Endothelial cell of hepatic sinusoid (primary cell): Measurements from ENCODE around the gene CARD6.
"Not testable (repeated sequence)": the region's sequence is repeated elsewhere in the genome, so short reads cannot be mapped to it uniquely, and the experiment has no call there.

Experiments
- in situ Hi-C: cut with HindIII; loops from 2 replicates; pipeline ENCODE4 v1.10.0; 2017; ENCODE audit warnings: low sequenced_read_pairs

Gene CARD6

DNA sequence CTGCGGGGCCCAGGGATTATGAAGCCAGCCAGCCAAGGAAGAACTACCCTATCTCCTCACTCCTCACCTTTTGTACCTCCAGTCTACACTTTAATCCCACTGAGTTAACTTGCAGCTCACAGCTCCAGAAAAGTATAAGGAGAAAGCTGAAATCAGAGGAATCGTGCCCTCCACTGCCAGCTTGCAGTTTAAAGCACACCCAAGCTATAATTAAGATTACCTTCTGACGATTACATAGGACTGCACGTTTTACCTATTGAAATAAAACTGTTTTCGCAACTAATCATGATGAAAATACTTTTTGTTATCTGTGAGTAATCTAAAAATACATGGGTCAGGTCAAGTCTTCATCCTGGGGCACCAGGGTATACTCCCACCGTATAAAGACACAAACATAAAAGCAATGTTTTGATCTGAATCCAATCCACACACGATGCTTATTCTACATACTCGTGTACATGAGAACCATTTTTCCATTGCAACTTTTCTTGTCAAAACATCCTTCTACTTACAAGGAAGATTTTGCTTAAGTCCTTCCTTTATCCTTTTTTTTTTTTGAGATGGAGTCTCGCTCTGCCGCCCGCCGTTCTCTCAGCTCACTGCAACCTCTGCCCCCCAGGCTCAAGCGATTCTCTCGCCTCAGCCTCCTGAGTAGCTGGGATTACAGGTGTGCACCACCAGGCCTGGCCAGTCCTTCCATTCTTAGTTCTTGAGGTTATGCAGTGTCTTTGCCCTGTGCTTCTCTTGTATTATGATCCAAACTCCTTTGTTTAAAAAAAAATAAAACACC is 13.8 kb upstream of the CARD6 start:
- in situ Hi-C loops, result no loop called here

DNA sequence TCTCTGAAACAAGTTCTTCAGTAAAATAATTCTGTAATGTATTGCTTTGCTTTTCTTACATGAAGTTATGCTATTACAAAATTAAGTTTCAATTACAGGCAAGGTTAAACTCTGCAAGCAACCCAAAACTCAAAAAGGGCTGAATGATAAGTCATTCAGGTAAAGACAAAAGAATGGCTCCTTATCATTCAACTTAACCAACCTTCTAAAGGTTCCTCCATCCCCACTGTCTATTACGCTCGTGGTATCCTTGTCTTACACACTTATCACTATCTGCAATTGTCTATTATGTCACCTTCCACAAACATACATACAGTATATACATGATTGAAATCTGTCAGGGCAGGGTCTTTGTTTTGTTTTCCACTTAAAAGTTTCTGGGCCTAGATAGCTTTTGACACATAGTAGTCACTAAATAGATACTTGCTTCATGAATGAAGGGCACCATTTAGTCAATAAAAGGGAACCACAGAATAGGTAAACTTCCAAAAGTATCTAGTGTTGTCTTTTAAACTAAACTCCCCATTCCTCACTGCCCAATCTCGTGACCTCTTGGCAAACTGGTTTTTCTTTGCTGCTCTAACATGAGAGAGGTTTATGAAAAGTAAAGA is 13.0 kb upstream of the CARD6 start:
- in situ Hi-C loops, result no loop called here

DNA sequence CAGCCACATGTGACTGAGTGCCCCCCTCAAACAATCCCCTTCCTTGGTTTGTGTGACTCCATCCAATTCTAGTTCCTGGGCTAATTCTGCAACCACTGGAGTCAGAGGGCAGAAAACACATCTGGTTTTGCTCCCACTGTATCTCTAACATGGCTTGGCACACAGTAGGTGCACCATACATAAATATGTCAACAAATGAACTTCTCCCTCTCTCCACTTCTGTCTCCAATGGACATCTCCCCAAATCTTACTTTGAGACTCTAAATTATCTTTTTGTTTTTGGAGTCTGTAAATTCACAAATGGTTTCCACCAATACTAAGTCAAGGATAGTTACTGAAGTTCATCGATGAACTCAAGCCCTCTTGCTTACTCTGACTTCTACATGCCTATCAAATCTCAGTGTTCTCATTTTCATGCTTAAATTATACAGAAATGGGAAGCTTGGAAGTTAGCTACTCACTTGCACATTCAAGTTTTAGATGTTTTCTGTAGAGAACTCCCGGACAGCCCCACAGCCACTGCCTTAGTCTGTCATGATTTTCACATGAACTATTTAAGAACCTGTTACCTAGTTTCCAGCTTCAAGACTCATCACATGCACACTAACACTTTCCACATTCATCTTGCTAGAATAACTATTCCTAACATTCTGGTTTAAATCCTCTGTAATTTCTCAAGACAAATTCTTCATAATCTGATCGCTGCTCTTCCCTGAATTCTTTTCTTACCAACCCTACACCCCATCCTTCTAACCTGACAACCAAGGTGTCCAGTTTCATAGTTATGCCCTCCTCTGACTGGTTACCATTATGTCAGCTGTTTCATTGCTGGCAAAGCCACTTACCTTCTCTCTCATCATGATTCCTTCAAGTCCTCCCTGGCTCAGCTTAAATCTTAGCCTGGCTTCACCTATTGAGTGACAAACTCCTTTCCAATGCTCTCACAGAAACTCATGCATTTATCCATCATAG is 12.2 kb upstream of the CARD6 start:
- in situ Hi-C loops, result no loop called here

DNA sequence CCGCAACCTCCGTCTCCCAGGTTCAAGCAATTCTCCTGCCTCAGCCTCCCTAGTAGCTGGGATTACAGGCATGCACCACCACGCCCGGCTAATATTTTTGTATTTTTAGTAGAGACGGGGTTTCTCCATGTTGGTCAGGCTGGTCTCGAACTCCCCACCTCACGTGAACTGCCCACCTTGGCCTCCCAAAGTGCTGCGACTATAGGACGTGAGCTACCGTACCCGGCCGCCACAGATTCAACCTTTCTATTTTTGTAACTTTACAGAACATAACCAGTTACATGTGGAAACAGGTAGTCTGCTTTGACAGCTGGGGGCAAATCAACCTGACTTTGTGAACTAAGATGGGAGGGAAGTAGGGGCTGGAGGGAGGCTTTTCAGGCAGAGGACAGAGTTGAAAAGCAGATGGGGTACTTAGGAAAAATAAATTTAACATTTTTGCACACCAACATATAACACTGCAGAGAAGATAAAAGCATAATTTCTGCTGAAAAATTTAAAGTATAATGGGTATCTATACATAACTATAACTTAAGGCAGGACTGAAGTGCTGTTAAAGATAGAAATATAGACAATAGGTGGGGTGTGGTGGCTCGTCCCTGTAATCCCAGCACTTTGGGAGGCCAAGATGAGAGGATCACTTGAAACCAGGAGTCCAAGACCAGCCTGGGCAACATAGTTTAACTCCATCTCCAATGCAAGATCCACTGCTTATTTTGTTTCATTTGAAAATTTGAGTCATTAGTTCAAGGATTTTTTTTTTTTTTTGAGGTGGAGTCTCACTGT is 11.2 kb upstream of the CARD6 start:
- in situ Hi-C loops, result no loop called here

DNA sequence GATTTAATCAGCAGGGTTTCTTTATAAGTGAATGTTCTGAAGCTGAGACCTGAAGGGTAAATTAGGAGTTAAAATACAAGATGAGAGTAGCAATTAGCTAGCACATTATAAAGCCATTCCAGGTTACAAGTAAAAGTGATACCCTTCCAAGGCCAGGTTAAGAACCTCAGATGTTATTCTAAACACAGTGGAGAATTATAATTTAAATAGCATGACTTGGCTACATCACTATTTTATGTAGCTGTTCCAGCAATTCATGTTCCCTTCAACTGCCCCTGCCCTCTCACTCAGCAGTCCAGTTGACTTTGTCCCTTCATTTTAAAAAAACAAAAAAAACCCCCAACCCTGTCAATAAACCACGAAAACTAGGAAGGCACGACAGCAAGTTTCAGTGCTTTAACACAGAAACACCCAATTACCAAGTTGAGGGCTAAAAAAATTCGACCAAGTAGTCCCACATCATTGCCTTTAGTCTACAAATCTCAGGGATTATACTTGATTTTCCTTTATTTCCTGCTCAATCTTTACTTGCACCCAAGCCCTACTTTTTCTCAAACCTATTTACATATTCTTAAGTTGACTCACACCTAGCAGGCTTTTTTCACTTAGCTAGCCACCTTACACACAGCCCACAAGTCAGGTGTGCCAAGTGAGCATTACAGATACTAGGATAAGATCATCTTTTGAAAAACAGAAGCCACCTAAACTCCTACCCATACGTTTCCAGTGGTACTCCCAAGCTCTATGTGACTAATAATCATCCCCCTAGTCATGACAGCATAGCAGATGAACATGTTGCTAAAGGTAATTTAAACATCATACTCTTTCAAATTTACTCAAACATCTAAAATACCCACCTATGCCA is 9.6 kb upstream of the CARD6 start:
- in situ Hi-C loops, result no loop called here

DNA sequence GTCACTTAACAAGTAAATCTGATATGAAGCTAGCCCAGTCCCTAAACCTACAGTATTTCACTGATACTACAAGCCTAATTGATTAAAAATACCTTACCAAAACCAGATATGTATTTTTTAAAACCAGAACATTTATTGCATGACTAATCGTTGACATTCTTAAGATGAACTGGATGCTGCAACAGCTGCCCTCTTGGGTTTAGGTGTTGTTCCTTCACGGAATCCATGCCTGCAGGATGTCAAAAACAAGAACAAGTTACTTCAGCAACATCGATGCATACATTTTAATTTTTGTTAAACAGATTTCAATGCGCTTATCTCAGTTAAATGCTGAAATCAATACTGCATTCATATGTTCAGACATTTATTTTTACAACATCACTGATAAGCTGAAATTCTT is 8.8 kb upstream of the CARD6 start:
- in situ Hi-C loops, result no loop called here

DNA sequence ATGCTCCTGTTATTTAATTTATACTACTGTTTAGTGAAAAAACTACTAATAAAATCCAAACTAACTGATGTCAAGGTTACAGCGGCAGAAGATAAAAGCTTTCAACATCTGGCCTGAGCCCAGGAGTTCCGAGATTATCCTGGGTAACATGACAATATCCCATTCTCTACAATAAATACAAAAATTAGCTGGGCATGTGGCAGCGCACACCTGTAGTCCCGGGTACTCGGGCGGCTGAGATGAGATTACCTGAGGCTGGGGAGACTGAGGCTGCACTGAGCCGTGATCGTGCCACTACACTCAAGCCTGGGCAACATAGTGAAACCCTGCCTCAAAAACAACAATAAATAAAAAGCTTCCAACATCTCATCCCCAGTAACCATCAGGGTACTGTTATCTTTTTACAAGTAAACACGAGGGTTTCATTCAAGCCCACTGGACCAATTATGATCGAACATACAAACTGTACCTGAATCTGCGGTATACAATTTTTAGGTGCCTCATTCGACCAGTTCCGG is 7.4 kb upstream of the CARD6 start:
- in situ Hi-C loops, result no loop called here

DNA sequence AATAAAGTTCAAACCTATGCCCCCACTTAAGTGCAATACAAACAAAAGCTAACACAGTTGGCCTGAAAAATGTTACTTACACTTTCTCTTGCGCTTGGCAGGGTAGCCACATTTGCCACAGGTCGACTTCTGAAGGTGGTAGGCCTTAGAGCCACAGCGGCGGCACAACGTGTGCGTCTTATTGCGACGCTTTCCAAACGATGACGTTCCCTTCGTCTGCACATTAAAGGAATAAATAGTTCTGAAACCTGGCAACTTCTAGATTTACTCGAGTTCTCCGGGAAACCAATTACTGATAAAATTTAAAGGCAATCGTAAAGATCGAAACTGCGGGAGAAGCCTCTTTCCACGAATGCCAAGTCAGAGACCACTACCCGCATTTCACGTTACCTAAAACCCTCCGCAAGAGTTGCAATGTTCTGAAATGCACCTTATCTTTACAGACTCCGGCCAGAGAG is 6.7 kb upstream of the CARD6 start:
- in situ Hi-C loops, result no loop called here

DNA sequence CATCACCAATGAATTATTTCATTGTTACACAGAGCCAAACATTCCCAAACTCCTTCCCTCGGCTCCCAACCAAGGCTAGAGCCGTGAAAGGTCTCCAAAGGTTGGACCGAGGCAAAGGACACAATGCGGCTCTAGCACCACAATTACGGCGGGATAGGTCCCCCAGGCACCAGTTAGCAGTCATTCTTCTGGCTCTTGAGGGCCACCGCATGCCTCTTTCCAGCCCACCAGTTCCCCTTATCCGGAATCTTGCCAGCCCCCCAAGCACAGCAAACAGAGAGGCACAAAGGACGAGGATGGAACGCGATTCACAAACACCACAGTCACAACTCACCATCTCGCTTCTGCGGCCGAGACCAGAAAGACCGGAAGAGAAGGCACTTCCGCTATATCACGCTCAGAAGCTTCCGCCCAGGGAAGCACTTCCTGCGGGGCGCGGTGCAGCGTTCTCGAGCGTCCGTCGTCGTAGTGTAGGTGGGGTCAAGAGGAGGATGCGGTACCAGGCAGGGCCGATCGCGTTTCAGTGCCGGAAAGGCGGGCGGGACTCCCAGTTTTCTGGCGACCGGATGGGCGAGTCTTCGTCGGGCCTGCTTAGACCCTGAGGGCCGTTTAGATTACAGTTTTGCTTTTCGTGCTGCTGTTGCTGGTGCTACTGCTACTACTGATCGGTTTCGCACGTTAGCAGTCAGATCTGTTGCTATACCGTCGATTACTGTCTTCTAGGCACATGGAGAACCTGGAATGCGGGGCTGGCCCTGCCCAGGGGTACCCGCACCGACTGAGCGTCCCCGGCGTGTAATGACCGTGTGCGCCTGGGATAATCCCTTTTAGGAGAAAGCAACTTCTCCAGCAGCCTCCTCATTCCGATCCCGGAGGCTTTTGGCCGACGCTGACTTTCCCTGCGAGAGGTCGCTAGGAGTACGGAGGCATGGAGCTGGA is 6.0 kb upstream of the CARD6 start, which contains the start of gene RPL37:
Gene RPL37, minus strand, starts transcription at position 374 of the 939 bp plus-strand sequence. Its CDS starts 37 bp downstream, at position 337.
- in situ Hi-C loops, result no loop called here

DNA sequence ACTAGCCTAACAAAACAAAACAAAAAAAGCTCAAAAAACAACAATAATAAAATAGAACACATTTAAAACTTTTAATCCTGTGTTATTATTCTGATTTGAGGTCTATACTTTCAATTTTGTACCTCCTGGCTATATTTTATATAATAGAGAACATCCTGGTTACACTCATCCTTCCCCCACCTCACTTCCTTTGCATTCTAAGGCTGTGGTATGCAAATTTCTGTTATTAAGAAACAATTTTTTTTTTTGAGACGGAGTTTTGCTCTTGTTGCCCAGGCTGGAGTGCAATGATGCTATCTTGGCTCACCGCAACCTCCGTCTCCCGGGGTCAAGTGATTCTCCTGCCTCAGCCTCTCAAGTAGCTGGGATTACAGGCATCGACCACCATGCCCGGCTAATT is 3.1 kb upstream of the CARD6 start:
- in situ Hi-C loops, result no loop called here

DNA sequence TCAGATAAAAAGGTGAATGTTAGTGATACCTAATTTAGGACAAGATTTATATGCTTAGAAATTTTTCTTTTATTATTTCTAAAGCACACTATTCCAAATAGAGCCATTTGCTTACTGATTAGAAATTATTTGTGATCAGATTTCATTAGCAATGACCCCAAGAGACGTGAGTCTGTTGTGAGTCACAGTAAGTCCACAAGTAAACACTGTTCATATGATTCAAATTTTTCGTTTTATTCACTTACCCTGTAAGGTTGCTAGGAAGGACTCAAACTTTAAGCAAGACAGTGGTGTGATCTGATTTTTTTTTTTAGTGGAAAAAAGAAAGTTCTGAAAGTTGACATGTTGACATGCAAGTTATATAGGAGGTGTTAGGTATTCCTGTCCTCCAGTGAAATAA is 1.2 kb downstream of the CARD6 start:
- in situ Hi-C loops, result loop anchor here (5.0 kb wide), 1 partner anchor 50 kb away; no protein-coding TSS in a partner anchor

DNA sequence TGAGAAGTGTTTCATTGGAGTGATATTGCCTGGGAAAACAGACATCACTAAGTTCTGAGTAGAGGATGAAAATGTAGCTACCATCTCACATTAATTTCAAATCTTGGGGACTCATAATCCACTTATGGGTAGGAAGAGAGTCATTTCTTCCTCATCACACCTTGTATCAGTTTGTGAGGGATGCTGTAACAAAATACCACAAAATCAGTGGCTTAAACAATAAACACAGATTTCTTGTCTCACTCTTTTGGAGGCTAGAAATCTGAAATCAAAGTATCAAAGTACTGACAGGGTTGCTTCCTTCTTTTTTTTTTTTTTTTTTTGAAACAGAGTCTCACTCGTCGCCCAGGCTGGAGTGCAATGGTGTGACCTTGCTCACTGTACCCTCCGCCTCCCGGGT is 3.4 kb downstream of the CARD6 start:
- in situ Hi-C loops, result loop anchor here (5.0 kb wide), 1 partner anchor 48 kb away; no protein-coding TSS in a partner anchor

DNA sequence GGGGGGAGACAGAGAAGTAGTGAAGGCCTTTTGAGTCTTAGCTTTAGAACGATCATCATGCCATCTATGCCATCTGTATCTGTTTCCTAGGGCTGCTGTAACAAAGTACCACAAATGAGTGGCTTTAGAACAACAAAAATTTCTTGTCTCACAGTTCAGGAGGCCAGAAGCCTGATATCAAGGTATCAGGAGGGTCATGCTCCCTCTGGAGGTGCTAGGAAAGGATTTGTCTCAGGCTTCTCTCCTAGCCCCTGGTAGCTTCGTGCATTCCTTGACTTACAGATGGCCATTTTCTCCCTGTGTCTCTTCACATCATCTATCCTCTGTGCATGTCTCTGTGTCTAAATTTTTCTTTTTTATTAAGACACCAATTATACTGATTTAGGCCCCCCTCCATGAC is 5.2 kb downstream of the CARD6 start:
- in situ Hi-C loops, result no loop called here

DNA sequence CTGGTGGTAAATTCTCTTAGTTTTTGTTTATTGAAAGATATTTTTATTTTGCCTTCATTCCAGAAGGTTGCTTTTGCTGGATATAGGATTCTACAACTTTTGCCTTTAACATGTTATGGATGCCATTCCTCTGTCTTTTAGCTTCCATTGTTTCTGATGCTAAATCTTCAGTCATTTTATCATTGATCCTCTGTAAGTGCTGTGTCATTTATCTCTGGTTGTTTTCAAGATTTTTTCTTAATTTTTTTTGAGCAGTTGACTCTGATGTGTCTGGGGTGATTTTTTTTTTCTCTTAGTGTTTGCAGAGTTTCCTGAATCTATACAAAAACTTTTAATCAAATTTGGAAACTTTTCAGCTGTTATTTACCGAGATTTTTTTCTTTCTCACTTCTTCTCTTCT is 6.4 kb downstream of the CARD6 start:
- in situ Hi-C loops, result no loop called here

DNA sequence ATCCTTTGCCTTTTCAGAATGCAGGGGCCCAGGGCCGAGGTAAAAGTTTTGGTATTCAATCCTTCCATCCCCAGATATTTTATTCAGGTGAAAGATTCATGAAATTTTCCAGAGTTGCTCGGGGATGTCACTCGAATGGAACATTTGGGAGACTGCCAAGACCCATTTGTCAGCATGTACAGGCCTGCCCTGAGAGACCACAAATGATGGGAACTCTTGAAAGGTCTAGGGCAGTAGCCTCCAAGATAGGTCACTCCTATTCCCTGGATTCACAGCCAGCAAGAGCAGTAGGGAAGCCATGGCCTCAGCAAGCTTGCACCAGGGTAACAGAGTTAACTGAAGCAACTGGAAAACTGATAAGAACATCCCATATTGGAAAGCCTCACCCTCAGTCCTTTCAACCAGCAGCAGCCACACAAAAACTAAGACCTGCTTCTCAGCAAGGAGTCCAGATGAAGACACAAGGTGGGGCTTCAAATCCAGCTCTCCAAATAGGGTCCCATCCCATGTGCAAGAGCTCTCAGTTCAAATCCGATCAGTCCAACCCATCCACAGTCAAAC is 12.5 kb downstream of the CARD6 start:
- in situ Hi-C loops, result no loop called here

DNA sequence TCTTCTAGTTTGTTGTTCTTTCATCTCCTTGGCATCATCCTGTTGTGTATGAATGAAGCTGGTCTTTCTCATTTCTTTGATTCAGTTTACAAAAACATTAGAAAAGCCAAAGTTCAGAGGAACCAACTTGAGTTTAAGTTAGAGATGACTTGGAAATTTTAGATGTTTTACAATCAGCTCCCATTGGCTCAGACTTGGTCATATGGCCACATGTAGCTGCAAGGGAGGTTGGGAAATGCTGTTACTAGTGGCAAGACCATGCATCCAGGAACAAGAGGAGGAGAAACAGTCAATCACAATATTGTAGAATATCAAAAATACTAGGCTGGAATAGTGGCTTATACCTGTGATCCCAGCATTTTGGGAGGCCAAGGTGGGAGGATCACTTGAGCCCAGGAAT is 19.5 kb downstream of the CARD6 start:
- in situ Hi-C loops, result no loop called here

DNA sequence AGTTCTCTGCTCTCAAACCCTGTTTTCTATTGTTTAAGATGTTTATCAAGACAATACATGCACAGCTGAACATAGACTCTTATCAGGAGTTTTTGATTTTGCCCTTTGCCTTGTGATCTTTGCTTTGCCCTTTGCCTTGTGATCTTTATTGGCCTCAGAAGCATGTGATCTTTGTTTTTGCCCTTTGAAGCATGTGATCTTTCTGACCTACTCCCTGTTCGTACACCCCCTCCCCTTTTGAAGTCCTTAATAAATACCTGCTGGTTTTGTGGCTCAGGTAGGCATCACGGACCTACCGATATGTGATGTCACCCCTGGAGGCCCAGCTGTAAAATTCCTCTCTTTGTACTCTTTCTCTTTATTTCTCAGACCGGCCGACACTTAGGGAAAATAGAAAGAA is 23.8 kb downstream of the CARD6 start:
- in situ Hi-C loops, result not testable (repeated sequence)

DNA sequence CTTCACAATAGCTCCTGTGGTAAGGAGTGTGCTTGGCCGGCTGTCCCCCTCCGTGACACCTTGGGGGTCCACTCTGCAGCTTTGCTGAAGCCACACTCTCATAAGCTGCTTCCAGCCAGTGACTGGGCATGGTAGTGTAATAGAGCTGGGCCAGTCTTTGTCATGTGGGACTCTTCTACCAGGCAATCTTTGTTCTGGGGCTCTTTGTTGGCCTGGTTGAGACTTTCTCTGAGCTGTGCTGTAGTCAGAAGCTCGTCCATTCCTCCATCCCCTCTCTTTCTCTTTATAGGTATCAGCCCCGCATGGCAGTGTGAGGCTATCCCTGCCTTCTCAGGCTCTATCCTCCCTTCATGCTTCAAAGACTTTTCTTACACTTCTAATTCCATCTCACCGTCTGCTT is 25.7 kb downstream of the CARD6 start:
- in situ Hi-C loops, result no loop called here
